HG03571 (cell line): ENCODE results near the gene NKIRAS2.
A peak's percentile ranks its signal among the peaks of the same experiment; 100 is the strongest.

ENCODE experiments used
- ATAC-seq: cut with Tn5 transposase; IDR thresholded peaks from one replicate; pipeline ENCODE4 v1.9.1; 2021; ENCODE audit not compliant: unreplicated experiment

NKIRAS2 gene

GRCh38 chr17:42019509-42020404 is at the start of gene NKIRAS2:
Gene NKIRAS2, plus strand, starts transcription at chr17:42020090. Its CDS starts 1,488 bp downstream, at chr17:42021578.
- ATAC-seq = peak; percentile 58

- no peak for ATAC-seq
Measured at GRCh38 chr17:41970901-41971331, 49.0 kb upstream of the NKIRAS2 start.

- no peak for ATAC-seq
Measured at GRCh38 chr17:41971721-41972523, 48.0 kb upstream of the NKIRAS2 start.

GRCh38 chr17:41972571-41973407 is 47.1 kb upstream of the NKIRAS2 start:
- no peak for ATAC-seq

GRCh38 chr17:41973408-41973811 is 46.5 kb upstream of the NKIRAS2 start:
- ATAC-seq = no peak

GRCh38 chr17:41974031-41974430 is 45.9 kb upstream of the NKIRAS2 start:
- no peak for ATAC-seq

GRCh38 chr17:41974658-41975057 is 45.2 kb upstream of the NKIRAS2 start:
- no peak for ATAC-seq

- no peak for ATAC-seq
Measured at GRCh38 chr17:41975099-41976083, 44.5 kb upstream of the NKIRAS2 start.

- ATAC-seq = no peak
Measured at GRCh38 chr17:41976142-41976768, 43.6 kb upstream of the NKIRAS2 start.

GRCh38 chr17:41977991-41978390 is 41.9 kb upstream of the NKIRAS2 start:
- no peak for ATAC-seq

- no peak for ATAC-seq
Measured at GRCh38 chr17:41982026-41982760, 37.7 kb upstream of the NKIRAS2 start.

GRCh38 chr17:41984454-41984853 is 35.4 kb upstream of the NKIRAS2 start:
- ATAC-seq = no peak

GRCh38 chr17:41985919-41986318 is 34.0 kb upstream of the NKIRAS2 start:
- no peak for ATAC-seq

- no peak for ATAC-seq
Measured at GRCh38 chr17:41986634-41987033, 33.3 kb upstream of the NKIRAS2 start.

GRCh38 chr17:41987642-41988041 is 32.2 kb upstream of the NKIRAS2 start:
- no peak for ATAC-seq

GRCh38 chr17:41988418-41988817 is 31.5 kb upstream of the NKIRAS2 start:
- ATAC-seq = no peak

GRCh38 chr17:41989702-41990419 is 30.0 kb upstream of the NKIRAS2 start:
- no peak for ATAC-seq

- ATAC-seq = no peak
Measured at GRCh38 chr17:41992576-41992975, 27.3 kb upstream of the NKIRAS2 start.
